GOT3 (cell line): Measurements from ENCODE around the gene IDUA.
"Not testable (repeated sequence)": the region's sequence is repeated elsewhere in the genome, so short reads cannot be mapped to it uniquely, and the experiment has no call there.

Experiments
- DNase-seq: peaks from one replicate; lab custom pipeline; 2025; ENCODE audit warnings: mixed read lengths; lab: John Stamatoyannopoulos, UW

The IDUA gene

DNA sequence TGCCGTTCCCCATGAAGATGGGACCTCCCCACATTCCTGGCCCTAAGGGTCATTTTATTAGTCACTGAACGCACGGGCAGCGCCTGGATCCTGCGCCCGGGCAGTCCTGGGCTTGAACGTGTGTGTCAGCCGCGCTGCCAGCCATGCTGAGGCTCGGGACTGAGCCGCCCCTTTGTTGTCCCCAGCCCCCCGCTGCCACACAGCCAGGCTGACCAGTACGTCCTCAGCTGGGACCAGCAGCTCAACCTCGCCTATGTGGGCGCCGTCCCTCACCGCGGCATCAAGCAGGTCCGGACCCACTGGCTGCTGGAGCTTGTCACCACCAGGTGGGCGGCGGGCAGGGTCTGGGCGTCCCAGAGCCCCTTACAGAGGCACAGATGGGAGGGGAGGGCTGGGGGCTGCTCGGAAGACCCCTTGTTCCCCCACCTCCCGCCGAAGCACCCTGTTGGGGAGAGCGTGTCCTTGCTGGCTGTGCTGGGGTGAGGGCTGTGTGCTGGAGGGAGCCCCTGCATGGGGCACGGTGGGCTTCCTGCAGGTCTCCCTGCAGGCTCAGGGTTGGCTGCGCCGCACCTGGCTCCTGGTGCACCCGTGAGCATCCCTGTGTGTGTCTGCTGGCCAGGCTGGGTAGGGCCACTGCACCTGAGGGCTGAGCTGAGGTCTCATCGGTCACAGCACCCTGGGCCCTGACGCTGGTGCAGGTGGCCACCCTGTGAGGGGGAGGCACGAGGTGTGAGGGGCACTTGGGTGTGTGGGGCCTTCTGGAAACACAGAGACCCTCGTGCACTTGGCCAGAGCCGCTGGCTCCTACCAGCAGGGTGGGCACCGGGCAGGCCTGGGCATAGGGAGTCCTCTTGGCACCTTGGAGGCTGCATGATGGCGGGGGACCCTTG lies 1.0 kb downstream of the IDUA start:
- no peak for DNase-seq

DNA sequence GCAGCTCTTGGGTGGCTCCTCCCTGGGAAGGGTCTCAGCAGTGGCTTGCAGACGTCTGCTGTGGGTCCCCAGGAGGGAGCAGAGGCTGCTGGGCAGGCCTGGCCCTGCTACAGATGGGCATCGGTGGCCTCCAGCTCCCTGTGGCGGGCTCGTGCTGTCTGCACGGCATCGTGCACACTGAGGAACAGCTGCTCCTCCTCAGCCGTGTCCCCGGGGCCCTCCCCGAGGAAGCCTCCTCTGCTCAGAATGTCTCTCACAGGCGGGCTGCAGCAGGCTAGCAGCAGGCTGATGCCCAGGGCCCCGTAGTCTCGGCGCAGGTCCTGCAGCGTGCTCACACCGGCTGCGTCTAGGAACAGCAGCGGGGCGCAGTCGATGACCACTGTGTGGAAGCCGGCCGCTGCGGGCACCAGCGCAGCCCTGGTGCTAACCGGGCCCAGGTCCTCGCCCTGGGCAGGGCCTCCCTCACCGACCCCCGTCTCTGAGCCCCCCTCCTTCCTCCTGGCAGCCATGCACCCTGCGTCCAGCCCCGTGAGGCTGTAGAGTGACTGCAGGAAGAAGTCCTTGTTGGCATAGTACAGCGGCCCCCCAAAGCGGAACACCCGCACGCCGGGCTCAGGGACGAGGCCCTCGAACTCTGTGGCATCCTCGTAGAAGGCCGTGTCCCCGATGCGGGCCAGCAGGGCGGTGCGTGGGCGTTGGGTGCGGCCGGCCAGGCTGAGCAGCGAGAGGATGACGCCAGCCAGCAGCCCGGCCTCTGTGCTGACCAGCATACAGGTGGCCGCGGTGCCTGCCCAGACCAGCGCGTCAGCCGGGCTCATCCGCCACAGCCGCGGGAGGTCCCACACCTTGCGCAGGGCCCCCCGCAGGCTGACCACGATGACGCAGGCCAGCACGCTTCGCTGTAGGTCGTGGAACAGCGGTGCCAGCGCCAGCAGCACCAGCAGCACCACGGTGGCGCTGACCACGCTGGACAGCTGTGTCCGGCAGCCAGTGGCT lies 2.2 kb downstream of the IDUA start:
- no peak for DNase-seq

- DNase-seq: no peak
These were observed 3.1 kb downstream of the IDUA start for GRCh38 chr4:989722-990471.

DNA sequence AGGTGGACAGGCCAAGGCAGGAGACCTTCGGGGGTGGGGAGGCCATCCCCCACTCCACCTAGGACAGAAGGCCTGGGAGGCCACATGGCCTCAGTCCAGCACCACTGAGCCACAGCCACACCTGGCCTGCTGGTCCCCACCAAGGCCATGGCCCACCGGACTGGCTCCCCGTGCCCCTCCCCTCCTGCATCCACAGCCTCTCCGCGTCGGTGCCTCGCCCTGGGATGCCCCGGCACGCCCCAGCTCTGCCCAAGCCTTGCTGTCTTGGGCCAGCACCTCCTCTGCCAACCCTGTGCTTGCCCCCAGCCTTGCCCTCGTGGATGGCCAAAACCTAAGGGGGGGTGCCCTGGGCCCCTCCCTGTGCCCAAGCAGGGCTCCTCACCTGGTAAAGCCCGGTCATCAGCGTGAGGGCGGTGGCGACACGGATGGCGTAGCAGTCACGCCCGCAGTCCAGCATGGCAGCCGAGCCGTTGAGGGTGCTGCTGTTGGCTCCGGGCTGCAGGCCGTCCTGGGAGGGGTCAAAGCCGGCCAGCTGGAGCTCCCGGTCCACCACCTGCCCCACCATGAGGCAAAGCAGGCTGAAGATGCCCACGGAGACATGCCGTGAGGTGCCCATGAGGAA lies 4.0 kb downstream of the IDUA start:
- no peak for DNase-seq

- DNase-seq: no peak
These were observed 4.8 kb downstream of the IDUA start for GRCh38 chr4:991451-992296.

- DNase-seq: no peak
These were observed 5.7 kb downstream of the IDUA start for GRCh38 chr4:992297-993110.

DNA sequence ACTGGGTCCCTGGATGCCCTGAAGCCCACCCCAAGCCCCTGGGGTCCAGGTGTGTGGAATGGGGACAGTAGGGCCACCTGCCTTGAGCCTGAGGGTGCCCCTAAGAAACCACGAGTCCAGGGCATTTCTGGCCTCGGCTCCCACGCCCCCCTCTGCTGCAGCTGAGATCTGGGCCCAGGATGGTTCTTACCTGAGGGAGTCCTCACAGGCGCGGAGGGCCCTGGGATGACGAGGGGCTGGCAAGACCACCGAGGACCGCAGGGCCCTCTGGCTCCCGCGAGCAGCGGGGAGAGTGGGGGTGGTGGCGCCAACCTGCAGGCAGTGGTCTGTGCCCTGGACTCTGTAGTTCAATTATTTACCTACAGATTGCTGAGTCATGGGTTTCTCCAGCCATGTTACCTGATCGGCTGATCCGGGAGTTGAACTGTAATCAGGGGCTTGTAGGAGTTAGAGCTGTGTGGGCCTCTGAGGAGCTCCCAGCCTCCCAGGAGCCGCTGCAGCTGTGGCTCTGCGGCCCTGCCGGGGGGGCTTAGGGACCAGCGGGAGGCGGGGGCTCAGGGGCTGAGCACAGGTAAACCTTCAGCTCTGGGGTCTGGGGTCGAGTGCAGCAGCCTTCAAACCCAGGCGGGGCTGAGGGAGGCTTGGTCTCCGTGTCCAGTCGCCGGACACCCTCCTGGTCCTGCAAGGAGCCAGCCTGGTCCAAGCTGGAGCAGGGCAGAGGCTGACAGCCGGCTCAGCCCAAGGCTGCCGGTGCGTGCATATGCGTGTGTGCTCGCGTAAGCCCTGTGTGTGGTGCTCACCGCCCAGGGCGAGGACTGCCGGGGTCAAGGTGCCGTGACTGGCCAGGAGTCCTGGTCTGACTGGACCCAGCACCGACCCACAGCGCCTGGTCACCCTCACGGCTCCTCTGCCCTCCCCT lies 6.5 kb downstream of the IDUA start, which contains the start of gene SLC26A1:
Gene SLC26A1, minus strand, starts transcription at position 294 of the 919 bp plus-strand sequence. CDS start 1,701 bp downstream, outside the sequence.
- no peak for DNase-seq

- no peak for DNase-seq
These were observed 8.6 kb downstream of the IDUA start for GRCh38 chr4:995311-996026.

DNA sequence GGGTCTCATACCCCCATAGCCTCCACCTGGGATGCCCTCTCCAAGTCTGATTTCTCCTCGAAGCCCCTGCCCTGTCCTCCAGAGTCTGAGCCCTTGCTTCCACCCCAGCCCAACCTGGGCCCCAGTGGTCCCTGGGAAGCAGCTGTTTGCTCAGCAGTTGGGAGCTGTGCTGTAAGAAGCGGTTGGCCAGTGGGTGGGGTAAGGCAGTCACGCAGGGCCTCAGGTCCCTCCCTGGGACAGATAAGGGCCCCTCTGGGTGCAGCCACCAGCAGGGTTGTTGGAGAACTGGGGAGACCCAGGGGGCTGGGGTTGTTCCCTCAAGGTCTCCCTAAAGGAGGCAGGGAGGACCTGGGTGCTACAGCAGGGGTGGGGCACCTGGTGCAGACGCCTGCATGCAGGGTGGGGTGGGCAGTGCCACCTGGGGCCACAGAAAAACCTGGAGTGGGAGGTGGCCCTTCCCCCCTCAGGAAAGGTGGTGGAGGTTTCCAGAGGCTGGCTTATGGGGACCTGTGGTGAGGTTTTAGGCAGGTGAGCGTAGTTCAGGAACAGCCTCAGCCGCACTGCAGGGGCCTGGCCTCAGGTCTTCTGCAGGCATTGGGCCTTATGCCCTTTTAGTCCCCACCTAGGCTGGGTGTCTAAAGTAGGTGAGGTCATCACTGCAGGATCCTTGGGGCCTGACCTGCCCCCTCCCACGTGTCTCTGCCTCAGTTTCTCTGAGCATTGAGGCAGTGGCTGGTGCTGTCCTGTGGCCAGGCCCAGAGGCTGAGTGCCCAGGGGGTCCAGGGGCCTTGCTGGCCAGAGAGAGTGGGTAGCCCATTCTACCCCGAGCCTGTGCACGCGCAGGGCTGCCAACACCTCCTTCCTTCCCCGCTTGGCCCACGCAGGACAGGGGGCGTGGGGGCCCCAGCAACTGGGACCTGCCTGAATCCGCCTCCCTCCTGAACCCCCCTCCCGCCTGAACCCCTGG lies 9.5 kb downstream of the IDUA start:
- no peak for DNase-seq

- DNase-seq: no peak
These were observed 10.1 kb downstream of the IDUA start for GRCh38 chr4:996997-997374.

DNA sequence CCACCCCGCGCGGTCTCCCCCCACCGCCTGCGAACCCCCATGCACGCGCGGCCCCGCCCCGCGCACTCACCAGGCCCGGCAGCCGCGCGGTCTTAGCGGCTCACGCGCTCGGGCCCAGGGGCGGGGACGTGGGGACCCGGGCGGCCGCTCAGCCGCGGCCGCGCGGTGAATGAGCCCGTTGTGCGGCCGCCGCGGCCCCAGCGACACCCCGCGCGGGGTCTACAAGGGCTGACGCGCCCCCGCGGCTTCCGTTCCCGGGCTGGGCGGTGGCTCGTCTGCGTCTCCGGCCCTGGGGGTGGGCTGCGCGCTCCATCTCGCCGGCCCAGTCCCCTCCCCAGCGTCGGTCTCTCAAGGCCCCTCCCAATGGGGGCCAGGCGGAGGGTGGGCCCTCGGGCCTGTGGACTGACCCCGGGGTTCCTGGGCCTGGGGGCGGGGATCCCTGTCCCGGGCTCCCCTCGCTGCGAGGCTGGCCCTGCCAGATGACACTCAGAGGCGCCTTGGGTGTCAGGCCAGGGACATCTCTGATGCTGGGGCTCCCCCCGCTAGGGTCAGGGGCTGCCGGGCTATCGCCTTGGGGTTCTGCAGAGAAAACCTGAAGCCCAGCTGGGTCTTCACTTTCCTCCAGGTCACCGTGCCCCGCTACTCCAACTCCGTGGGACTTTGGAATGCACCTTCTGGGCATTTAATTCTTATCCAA lies 10.7 kb downstream of the IDUA start:
- no peak for DNase-seq

GRCh38 chr4:998096-998691 lies 11.3 kb downstream of the IDUA start:
- no peak for DNase-seq

GRCh38 chr4:999240-999863 lies 12.5 kb downstream of the IDUA start:
- DNase-seq: not testable (repeated sequence)

DNA sequence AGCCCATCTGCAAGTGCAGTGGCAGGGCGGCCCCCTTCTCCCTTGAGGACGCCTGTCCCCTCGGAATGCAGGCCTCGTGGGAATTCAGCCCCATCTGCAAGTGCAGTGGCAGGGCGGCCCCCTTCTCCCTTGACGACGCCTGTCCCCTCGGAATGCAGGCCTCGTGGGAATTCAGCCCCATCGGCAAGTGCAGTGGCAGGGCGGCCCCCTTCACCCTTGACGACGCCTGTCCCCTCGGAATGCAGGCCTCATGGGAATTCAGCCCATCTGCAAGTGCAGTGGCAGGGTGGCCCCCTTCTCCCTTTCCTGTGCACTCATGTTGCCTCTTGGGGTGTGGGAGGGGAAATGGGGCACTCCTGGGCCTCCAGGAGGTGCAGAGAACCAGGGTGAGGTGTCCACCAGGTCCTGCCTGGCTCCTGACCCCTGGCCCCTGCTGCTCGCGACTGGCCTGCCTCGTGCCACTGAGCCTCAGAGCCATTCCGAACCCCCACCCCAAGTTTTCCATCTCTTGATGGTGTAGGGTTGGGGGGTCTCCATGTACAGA lies 13.1 kb downstream of the IDUA start:
- no peak for DNase-seq
